ENCODE measurements around the gene MYH1.

Gene MYH1

DNA sequence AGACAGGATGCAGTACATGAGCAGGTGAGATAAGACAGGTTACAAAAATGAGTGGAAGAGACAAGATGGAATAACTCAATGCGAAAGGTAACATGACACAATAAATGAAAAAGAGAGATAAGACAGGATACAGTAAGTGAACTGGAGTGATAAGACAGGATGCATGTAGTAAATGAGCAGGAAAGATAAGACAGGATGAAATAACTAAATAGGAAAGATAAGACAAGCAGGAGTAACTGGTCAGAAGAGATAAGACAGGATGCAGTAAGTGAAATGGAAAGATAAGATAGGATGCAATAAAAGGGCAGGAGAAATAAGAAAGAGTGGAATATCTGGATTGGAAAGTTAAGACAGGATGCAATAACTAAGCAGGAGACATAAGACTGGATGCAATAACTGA lies 40.6 kb downstream of the MYH1 start:
- DNase-seq (ENCODE audit: low spot score) = no peak

- DNase-seq (ENCODE audit: low spot score) = no peak
Observed at GRCh38 chr17:10474536-10474935, 43.8 kb downstream of the MYH1 start.

DNA sequence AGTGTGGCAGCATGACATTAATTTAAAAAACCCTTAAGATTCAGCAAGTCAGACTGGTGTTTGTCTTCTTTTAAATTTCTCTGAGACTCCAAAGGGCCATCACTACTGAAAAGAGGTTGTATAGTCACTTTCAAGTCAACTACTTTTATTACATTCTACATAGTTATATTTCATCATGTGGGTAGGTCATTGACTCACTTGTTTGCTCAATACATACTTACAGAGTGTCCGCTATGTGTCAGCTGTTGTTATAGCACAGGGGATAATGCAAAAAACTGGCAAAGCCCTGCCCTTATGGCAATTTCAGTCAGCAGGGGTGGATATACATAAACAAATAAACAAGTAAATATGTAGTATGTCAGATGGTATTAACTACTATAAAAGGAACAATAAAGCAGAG lies 46.5 kb downstream of the MYH1 start:
- no peak for DNase-seq (ENCODE audit: low spot score)

DNA sequence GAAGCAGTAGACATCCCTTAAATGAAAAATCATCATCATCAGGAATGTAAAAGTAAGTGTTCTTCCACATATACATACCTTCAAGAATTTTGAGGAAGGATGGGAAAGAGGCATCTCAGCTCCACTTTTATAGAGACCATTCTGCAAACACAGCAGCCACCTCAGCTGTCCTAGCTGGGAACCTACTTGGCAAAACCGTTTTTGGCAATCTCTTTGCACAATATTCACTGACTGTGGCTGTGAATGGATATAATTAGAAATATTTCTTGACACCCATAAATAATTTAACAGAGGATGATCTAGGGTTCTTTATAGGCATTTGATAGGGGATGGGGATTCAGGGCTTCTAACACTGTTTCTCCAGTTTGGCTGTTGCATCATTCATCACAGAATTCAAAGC lies 48.9 kb downstream of the MYH1 start, which contains the start of gene MYH4:
Gene MYH4, minus strand, starts transcription at position 101 of the 400 bp plus-strand sequence. CDS start 2,814 bp downstream, outside the sequence.
- no peak for DNase-seq (ENCODE audit: low spot score)

DNA sequence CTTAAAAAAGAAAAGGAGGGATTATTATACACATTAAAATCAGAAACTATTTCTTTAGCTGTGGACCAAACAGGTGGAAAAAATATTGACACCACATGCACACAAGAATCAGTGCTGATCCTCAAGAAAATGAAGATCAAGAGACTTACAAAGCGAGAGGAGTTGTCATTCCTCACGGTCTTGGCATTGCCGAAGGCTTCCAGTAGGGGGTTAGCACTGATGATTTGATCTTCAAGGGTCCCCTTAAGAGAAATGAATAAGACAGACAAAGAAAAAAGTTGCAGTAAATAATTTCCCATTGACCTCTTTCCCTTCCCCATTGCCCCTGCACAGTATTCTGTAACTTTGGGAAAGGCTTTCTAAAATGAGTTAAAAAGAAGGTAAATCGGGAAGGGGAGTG lies 54.9 kb downstream of the MYH1 start:
- DNase-seq (ENCODE audit: low spot score) = no peak

- no peak for DNase-seq (ENCODE audit: low spot score)
Observed at GRCh38 chr17:10460062-10460461, 58.3 kb downstream of the MYH1 start.

DNA sequence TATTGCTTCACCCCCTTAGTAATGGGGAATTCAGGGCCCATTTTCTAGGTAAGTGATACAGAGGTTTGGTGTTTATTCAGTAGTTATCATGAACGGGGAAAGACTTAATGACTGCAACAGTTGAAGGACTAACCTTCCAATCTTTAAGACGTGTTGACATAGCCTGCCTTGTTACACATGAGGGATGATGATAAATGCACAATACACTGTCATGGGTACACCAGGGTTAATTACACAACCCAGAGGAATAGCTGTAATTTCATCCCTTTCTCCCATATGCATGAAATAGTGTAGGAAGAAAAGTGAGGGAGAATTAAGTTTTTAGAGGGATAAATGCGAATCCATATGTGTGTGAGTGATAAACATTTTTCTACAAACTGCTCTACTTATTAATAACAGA lies 59.6 kb downstream of the MYH1 start:
- DNase-seq (ENCODE audit: low spot score) = no peak

DNA sequence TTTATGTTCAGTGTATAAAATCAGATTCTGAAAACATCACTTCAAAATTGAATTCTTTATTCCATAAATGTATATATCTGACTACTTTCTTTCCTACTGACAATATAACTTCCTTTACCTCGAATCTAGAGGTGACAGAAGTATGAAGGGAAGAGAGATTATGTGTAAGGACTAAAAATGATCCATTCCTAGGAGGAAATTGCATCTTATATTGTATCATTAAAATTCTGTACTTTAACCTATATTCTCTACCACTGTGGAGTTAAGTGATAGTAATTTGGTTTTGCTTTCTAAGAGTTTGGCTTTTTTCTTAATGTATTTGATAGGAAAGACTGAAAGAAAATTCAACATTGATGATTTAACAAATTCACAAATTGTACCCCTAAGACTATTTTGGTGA lies 60.4 kb downstream of the MYH1 start:
- DNase-seq (ENCODE audit: low spot score) = no peak

DNA sequence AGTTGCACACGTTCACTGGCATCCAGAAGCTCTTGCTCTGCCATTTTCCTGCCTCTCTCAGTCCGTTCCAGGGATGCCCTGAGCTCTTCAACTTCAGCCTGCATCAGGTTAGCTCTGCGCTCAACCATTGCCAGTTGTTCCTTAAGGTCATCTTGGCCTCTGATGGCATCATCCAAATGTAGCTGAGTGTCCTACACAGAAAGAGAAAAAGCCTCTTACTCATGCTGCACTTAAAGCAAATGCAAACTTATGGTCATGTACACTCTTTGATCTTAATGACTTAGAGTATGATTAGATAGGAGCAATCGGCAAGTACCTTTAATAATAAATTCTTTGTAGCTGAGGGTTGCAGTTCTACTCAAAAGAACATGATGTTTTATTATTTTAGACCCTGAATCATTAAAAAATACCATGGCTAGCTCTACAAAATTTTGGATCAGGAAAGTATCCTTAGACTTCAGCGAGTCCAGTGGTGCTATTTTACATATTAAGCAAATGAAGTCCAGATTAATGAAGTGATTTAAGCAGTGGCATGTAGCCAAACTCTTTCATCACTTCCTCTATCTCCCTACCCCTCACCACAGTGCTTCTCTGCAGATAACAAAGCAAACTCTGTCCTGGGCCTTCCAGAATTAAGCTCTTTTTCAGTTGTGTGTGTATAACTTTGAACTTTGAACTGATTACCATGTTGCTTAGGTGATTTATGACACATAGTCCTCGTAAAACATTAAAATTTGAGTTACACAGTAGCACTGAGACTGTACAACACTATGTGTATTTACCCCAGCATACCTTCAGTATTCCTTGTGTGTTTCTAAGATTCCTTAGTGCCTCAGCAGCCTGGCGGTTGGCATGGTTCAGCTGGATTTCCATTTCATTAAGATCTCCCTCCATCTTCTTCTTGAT lies 71.1 kb downstream of the MYH1 start:
- no peak for DNase-seq (ENCODE audit: low spot score)
